Renal cortical epithelial cell (primary cell): ENCODE results near the gene GET3. TPM values are rescaled to one million over a fixed set of nuclear protein-coding genes. Genes with fewer than 3 reads are reported as not detected.
"Not testable (repeated sequence)": the region's sequence is repeated elsewhere in the genome, so short reads cannot be mapped to it uniquely, and the experiment has no call there.

ENCODE experiments used
- DNase-seq: peaks from one replicate; pipeline ENCODE4 v3.0.0-alpha.2; 2011; ENCODE audit warnings: low read depth
- total RNA-seq: library from RNA; depleted of rRNA; stranded (reverse); fragments of >200 nt; gene quantifications from 2 replicates; pipeline ENCODE4 v1.2.3, GENCODE V29; 2014

Gene GET3
- total RNA-seq: 74.4 and 121 TPM in 2 replicates

DNA sequence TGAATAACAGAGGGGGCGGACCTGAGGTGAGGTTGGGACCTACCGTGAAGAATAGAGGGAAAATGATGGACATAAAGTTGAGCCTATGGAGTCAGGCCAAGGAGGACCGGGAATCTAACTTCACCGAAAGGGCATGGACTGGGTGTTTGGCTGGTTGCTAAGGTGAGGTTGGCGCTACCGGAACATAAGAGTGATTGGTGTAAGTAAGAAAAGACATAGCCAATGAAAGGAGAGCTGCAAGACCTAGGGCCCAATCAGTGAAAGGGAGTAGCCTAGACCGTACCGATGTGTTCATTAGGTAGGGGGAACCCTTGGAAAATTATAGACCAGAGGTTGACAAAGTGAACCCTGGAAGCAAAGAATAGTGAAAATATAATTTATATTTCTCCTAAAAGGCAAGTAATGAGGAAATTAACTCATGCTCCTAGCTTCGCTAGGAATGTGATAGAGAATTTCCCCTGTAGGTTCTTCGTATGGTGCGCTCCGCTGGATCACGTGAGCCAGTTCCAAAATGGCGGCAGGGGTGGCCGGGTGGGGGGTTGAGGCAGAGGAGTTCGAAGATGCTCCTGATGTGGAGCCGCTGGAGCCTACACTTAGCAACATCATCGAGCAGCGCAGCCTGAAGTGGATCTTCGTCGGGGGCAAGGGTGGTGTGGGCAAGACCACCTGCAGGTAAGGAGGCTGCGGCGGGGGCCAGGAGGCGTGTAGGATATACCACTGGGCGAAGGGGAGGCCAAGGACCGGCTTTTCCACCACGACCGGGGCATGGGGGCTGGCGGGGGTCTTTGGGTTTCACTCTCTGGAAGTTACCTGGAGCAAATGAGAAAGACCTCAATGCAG, at the start of gene GET3:
Gene GET3 (plus strand): TSS at position 503 of the 840 bp plus-strand sequence. CDS start 9 bp downstream, at position 512.
- DNase-seq: peak; percentile 100

DNA sequence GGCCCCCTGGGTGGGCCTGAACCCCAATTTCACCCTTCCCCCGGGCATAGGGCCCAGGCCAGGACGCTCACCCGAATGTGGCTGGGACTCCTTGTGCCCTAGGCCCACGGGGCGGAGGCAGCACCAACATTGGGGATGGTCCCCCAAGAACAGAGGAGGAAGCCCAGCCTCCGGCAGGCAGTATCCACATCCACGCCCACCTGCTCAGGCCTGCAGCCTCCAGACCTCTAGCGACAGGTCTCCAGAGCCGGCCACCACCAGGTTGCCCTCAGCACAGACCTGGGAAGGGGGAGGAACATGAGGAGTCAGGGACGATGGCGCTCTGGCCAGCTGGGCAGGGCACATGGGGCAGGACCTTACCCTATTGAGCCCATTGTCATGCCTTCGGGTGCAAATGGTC, 48.3 kb upstream of the GET3 start:
- no peak for DNase-seq

DNA sequence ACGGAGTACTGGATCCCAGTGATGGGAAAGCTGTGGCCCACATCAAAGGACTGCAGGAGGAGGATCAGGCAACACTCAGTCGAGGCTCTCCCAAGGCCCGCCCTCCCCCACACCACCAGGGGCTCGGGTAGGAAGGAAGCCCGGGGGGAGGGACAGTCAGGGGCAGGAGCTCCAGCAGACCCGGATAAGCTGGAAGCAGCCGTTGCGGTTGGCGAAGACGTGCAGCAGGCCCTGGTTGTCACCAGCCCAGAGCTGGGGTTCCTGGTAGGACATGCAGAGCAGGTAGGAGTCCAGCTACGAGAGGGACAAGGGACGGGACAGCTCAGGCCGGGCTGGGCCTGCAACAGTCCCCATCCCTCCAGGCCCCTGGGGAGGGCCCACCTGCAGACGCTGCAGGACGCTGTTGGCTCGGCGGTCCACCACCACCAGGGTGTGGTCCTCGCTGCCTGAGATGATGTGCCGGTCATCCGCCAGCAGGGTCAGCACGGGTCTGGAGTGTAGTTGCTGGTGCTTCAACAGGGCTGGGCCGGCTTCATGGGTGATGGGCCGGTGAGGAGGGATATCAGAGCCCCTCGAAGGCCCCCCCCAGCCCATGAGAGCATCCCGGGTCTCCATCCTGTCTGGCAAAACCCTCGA, 47.6 kb upstream of the GET3 start:
- DNase-seq: no peak

DNA sequence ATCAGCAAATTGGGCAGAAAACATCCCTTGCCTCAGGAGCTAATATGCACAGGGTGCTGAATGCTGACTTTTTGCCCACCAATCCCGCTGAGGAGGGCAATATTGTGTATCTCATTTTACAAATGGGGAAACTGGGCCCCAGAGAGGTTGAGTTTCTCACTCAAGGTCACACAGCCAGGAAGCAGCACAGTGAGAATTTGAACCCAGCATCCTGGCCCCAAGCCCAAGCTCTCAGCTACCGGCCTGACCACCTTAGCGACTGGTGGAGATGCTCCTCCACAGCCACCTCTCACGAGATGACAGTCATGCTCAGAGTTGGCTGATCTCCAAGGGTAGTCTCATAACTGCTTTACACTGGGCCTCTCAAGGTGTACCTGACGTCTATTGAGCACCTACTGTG, 44.3 kb upstream of the GET3 start:
- DNase-seq: no peak

DNA sequence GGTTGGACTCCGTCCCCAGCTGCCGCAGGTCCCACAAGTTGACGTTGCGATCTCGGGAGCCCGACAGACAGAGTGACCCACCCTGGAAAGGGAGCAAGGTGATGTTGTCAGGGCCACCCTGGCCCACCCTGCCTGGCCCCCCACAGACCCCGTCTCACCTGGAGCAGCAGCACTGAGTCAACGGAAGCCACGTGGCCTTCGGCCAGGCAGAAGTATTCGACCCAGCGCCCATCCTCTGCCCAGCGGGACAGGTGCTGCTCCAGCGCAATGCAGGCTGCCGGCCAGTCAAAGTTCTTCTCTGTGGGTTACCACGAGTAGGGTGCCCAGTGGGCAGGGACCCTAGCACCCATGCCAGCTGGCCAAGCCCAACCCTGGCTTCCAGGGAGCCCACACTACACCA, 42.7 kb upstream of the GET3 start:
- DNase-seq: no peak

DNA sequence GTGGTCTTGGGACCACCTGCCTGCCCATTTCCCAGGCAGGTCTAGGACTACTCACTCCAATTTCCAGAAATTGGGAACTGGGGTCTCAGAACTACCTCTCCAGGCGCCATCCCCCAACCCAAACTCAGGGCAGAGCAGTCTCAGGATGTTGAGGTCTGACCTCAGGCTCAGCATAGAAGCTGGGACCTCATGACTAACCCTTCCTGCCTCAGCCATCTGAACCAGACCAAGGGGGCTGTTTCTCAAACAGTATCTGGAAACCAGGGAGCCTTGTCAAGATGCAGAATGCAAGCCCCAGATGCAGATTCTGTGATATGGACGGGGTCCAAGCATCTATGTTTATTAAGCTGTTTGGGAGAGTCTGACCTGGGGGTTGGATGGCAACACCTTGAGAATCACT, 42.2 kb upstream of the GET3 start:
- DNase-seq: no peak

DNA sequence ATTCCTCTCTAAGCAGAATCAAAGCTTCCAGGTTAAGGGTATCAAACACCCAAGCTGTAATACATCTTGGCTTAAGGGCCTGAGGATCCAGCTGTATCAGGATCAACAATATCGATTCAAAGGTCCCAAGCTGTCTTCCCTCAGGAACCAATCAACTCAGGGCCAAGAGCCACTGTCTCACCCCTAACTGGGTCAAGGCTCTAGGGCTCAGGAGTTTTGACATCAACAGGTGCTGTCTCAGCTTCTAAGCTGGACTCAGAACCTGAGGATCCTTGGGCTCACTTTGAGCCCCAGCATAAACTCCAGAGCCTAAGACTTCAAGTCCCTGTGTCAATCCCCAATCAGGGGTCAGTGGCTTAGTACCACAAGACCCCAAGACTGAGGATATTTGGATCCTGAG, 41.8 kb upstream of the GET3 start:
- DNase-seq: no peak

DNA sequence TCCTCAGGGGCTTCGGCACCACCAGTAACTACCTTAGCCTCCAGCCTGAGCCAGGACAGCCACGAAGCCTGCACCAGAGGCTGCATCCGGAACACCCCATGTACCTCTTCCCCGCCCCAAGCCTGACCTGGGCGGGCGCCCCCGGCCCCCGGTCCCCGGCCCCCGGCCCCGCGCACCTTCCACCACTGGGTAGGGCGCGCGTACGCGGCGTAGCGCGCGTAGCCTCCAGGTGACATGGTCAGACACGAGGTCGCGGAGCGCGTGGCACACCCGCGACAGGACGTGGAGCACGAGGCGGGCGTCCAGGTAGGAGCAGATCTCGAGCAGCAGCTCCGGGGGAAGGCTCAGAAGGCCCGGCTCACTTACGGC, 41.3 kb upstream of the GET3 start:
- DNase-seq: no peak

DNA sequence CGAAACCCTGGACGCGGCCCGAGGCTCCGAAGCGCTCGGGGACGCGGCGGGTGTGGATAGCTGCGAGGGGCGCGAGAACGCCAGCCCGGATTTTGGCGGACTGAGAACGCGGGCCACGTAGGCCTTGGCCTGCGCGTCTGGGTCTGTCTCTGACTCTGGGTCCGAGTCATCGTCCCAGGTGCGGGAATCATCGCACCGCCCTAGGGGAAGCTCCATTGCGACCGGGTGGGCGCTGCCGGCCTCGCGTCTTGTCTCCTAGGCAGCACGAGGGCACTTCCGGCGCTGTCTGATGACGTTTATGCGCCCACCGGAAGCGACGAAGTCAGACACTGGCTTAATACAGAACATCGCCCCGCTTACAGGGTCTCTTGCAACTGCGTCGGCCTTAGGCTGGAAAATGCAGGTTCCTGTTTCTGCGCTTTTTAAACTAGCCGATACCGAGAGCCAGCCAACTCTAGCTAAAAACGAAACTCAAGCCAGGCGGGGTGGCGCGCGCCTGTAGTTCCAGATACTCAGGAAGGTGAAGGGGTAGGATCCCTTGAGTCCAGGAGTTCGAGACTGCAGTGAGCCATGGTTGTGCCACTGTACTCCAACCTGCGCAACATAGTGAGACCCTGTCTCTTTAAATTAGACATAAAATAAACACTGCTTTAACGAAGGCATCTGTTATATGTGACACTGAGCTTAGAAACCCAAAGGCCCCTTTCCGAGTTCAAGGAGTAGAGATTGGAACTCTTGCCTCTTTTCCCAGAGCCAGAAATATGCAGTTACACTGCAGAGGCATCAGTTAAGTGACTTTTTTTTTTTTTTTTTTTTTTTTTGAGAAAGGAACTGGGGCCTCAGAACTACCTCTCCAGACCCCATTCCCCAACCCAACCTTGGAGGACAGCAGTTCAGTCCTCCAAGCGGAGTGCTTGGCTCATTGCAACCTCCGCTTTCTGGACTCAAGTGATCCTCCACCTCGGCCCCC, 40.6 kb upstream of the GET3 start, which contains the start of gene FBXW9:
Gene FBXW9 (minus strand): TSS at position 266 of the 970 bp plus-strand sequence. CDS start 50 bp downstream, at position 216.
- peak; percentile 87 for DNase-seq

DNA sequence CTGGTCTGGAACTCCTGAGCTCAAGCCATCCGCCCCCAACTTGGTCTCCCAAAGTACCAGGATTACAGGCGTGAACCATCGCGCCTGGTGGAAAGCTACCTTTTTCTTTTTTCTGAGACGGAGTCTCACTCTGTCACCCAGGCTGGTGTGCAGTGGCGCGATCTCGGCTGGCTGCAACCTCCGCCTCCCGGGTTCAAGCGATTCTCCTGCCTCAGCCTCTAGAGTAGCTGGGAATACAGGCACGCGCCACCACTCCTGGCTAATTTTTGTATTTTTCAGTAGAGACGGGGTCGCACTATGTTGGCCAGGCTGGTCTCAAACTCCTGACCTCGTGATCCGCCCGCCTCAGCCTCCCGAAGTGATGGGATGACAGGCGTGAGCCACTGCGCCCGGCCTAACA, 39.9 kb upstream of the GET3 start:
- DNase-seq: not testable (repeated sequence)

DNA sequence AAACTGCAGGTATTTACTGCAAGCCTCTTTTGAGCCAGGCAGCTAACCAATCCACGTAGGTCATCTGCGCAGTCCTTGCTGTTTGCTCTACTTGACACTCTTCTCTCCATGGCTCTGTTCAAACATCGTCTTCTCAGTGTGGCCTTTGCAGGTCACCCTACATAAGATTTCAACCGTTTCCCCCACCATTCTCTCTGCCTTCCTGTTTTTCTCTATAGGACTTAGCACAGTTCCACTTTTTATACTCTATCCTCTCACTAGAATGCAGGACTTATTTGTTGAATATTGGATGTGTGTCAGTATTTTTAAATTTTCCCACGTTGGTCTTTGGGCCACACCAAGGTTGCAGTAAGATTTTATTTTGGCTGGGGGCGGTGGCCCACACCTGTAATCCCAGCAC, 39.2 kb upstream of the GET3 start:
- DNase-seq: no peak

DNA sequence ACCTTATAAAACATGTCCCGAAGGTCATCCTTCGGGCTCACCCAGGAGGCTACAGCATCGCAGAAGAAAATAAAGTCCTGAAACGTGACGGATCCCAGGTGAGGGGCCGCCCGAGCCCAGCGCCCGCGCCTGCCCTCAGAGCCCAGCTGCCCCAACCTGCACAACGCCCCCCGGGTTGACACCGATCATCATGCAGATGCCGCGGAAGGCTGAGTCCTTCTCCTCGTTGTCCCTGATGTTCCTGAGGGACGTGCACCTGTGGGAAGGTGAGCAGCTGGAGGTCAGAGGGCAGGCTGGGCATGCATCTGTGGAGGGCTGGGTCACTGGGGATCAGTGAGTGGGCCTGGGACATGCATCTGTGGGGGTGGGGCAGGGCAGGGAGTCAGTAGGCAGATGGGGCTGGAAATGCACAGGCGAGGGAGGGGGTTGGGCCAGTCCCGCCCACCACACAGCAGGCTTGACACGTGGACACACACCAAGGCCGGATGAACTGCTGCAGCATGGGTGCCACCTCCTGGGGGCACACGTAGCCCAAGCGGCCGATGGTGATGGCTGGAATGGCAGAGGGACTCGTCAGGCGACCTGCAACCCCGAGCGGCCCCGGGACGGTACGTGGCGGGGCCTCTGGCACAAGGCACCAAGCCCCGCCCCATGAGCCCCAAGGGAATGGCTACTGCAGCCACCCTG, 35.6 kb upstream of the GET3 start:
- DNase-seq: no peak

DNA sequence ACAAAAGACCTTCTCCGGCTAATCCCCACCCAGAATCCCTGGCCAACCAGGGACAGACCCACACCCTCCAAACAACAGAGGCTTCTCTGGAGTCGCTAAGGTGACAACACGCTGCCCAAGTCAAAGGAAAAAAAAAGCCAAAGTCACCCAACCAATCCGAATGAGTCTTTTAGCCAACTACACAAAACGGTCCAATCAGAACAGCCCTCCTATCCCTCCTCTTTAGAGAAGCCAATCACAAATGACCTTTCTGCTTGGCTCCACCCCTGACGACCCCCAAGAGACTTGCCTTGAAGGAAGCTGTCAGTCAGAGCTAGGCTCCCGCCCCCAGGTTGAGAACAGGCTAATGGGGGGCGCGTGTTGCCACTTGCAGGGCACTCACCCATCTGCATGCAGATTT, 34.3 kb upstream of the GET3 start:
- peak; percentile 22 for DNase-seq

DNA sequence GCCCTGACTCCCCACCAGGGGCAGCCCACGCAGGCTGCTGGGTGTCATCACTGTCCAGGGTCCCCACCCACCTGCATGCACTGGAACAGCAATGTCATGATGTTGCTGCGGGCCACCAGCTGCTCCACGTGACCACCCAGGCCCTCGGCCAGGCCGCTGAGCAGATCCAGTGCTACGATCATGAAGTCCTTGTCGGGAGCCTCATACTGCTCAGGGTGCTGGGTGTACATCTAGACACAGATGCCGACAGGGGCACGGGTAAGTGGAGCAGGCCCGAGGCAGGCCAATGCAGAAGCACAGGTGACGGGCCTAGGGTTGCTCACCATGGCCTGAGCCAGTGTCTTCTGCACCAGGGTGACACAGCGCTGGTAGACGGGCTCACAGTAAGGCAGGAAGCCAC, 32.1 kb upstream of the GET3 start:
- DNase-seq: no peak

DNA sequence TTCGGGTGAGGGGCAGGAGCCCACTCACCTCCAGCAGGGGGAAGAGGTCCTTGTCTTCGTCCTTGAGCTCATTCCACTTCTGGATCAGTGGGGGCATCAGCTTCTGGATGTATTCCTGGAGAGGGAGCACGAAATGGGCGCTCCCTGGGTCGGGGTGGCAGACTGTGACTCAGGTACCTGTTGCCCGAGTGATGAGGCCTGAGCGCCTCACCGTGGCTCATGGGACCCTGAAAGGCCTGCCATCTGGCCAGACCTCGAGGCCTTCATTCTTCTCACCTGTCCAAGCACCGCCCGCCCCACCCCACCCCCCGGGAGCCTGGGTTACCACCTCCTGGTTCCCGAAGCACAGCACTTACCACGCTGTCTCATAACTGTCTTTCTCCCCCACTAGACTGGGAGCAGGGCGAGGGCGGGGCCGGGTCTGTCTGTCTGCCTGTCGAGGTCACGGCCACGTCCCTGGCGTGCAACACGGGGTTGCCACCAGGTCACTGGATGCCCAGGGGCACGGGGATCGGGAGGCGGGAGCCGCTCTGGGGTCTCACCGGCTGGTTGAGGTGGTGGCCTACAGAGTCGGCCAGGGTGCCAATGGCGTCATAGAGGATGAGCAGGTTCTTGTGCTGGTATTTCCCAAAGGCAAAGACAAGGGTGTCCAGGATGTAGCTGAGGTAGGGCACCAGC, 31.5 kb upstream of the GET3 start:
- DNase-seq: no peak

DNA sequence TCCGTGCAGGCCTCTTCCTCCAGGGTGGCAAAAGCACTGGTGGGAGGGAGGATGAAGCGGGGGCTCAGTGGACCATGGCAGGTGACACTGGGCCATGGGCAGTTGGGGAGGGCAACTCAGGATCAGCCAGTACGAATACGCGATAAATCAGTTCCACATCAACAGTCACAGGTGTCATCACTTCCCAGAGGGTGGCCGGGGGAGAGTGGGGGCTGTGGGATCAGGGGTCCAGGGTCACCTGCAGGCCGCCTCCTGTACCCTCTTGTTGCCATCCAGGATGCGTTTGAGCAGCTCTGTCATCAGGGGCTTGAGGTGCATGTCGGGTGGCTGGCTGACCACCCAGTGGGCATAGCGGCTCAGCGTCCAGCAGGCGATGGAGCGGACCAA, 31.0 kb upstream of the GET3 start:
- DNase-seq: no peak

DNA sequence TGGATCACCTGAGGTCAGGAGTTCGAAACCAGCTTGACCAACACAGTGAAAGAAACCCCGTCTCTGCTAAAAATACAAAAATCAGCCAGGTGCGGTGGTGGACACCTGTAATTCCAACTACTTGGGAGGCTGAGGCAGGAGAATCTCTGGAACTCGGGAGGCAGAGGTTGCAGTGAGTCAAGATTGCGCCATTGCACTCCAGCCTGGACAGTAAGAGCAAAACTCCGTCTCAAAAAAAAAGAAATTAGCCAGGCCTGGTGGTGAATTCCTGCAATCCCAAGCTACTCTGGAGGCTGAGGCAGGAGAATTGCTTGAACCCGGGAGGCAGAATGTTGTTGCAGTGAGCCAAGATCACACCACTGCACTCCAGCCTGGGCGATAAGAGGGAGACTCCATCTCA, 28.7 kb upstream of the GET3 start:
- DNase-seq: no peak

DNA sequence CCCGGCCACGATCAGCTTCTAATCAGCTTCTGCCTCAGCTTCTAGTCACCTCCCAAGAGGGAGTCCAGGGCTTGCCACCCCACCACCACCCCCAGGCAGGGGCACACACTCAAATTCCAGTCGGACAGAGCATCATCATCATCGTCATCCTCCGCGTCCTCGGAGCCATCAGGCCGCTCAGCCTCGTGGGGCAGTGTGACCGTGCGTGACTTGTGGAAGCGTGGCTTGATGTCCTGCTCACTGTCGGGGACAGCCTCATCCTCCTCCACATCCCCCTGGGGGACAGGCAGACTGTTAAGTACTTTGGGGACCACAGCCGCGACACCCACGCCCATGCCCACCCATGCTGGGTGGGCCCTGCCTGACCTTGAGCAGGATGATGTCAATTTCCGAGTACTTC, 26.1 kb upstream of the GET3 start:
- no peak for DNase-seq

DNA sequence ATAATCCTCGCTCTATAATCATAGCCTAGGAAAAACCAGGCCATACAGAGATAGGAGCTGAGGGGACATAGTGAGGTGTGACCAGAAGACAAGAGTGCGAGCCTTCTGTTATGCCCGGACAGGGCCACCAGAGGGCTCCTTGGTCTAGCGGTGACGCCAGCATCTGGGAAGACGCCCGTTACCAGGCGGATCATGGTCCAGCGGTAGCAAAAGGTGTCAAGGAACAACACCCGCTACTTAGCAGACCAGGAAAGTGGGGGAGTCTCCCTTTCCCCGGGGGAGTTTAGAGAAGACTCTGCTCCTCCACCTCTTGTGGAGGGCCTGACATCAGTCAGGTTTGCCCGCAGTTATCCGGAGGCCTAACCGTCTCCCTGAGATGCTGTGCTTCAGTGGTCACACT, 25.2 kb upstream of the GET3 start:
- DNase-seq: not testable (repeated sequence)

DNA sequence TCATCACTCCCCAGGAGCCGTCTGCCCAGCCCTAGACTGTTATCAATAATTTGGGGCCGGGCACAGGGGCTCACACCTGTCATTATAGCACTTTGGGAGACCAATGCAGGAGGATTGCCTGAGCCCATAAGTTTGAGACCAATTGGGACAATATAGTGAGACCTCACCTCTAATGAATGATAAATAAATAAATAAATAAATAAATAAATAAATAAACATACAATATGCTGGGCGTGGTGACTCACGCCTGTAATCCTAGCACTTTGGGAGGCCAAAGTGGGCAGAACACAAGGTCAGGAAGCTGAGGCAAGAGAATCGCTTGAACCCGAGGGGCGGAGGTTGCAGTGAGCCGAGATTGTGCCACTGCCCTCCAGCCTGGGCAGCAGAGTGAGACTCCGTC, 24.0 kb upstream of the GET3 start:
- not testable (repeated sequence) for DNase-seq

DNA sequence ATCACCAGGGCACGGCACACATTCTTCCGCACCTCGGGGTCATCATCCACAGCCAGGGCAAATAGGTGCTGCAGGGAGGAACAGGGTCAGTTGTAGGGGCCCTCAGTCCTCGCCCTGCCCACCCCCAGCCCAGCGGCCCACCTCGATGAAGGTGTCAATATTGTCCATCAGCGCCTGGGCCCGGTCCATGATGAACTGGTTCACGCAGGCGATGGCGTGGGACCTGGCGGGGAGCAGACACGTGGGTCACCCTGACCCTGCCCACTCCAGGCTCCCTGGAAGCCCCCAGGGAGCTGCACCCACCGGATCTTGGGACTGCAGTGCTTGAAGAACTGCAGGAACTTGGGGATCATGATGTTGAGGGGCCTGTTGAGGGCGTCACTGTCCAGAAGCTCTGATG, 22.2 kb upstream of the GET3 start:
- DNase-seq: no peak
